ENCODE results near the gene C20orf202.

Gene C20orf202

DNA sequence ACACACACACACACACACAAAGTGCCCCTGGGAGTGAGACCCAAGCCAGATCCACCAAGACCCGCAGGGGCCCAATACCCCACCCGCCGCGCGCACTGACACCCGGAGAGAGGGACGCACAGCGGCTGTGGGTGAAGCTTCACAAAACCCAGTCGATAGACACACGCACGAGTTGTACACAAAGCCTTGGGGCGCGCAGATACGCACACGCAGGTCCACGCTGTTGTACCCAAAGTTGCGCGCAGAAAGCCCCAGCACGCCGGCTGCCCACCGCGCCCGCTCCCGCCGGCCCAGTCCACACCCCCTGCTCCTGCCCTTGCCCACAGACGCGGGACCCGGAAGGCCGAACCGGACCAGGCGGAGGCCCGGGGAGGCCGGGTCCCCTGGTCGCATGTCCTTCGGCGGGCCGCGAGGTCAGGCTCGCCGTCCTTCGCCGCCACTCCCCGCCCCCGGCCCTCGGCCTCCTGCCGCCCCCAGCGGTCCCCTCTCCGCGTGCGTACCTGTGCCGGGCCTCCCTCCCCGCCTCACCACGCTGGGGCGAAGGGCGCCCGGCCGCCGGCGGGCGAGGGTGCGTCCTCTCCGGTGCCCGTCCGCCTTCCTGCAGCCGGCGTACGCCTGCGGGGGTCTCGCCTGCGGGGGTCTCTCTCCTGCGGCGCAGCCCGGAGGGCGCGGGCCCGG lies 18.5 kb upstream of the C20orf202 start, which contains the start of gene TMEM74B:
TSS of gene TMEM74B (minus strand) at position 344 of the 678 bp plus-strand sequence. CDS start 1,180 bp downstream, outside the sequence.
- no peak for DNase-seq

DNA sequence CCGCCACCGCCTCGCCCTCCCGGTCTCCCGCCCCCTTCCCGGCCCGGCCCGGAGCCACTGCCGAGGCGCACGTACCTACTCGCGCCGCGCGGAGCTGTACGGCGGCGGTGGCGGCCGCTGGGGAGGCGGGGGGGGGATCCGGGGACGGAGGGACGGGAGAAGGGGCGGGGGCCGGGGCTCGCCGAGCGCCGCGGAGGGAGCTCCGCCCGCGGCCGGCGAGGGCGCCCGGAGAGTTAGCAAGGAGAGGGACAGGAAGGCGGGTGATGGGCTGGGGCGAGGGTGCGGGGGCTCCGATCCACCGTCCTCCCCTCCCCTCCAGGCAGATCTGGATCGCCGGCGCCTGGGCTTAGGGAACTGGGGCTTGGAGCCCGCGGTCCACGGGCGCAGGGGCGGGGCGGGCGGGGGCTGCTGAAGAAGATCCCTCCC lies 17.9 kb upstream of the C20orf202 start:
- no peak for DNase-seq

DNA sequence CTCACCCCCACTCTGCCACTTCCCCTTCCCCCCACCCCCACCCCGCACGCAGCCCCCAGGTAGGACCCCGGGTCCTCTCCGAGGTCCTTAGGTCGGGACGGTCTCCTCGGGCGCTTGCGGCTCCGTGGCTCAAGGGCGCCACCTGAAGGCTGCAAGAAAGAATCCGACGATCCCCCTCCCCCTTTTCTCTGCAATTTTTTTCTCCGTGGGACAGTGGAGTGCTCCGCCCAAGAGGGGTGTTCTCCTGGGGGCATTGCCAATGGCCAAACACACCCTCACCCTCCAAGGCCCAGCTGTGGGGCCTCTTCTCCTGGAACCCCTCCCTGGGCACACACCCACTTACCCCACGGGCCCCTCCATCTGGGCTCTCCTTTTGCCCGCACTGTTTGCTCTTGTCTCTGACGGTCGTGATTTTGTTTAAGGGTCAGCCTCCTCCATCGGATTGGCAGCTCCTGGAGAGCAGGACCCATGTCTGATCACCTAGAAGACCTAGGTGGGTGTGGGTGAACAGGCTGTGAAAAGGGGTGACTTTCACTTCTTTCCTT lies 17.4 kb upstream of the C20orf202 start:
- no peak for DNase-seq

DNA sequence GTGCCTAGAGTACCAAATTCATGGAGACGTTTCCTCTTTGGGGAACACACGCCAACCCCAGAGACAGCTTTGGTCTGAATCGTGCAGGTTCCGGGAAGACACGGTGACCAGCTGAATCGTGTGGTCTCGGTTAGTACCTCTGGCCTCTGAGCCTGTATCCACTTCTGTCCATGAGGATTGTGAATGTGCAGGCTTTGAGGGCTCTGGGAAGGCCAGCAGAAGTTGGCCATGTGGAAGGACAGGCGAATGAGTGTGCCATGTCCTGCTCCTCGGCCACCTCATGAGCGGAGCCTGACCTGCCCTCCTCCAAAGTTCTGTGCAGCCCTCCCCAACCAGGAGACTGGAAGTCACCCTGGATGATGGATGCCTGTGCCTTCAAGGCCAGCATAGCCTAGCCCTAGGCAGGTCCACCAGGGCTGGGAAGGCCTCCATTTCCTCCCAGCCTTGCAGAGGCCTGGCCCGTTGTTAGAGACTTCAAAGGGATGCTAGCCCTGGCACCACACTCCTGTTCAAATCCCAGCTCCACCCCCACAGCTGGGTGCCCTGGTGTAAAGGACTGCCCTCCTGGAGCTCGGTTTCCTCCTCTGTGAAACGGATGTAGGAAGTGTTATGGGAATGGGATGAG lies 16.8 kb upstream of the C20orf202 start:
- DNase-seq, result no peak

DNA sequence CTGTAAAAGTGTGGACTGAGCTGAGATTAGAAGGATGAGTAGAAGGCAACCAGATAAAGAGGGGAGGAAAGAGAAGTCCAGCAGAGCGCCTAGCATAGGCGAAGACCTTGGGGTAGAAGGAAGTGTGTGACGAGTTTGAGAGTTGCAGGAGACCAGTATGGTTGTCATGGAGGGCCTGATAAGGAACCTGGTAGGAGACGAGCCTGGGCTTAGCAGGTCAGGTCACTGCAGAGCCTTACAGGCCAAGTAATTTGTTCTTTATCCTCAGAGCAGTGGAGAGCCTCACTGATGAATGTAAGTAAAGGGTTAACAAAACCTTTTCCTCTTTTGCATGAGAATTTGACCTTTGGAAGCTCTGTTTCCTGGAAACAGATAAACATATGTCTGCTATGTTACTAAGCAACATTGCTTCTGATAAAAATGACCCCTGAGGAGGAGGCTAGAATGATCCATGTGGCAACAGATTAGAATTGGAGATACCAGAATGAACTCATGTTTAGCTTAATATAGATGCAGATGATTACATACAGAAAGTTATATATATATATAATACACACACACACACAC lies 15.6 kb upstream of the C20orf202 start:
- no peak for DNase-seq

DNA sequence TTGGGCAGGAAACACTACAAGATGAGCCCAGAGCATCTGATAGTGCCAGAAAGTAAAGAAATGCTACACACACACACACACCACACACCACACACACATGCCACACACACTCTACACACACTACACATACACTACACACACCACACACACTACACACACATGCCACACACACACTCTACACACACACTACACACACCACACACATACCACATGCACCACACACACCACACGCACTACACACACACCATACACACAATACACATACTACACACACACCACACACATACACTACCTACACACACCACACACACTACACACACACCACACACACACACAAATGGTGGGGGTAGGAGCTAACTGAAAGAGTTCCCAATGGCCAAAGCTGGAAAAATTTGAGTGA lies 14.9 kb upstream of the C20orf202 start:
- DNase-seq, result no peak

DNA sequence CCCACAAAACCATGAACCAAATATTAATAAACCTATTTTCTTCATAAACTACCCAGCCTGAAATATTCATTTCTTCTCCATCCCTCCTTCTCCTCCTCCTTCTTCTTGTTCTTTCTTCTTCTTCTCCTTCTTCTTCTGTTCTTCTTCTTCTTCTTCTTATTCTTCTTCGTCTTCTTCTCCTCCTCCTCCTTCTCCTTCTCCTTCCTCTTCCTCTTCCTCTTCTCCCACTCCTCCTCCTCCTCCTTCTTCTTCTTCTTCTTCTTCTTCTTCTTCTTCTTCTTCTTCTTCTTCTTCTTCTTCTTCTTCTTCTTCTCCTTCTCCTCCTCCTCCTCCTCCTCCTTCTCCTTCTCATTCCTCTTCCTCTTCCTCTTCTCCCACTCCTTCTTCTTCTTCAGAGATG lies 13.4 kb upstream of the C20orf202 start:
- DNase-seq, result no peak

DNA sequence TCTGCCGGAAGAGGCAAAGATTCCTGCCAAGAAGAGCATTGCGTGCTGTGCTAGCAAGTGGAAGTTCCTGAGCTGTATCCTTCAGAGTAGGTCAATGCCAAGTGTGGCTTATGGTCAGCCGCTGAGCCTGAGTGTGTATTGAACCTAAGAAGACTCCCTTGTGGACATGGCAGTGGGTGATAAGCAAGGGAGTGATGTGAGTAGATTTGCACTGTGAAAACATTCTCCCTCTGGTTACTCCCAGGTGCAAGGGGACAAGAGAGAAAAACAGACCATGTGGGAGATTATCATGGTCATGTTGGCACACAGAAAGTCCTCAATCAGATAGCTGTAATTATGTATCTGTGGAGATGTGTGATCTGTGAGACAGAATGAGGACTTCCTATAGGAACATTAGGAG lies 12.4 kb upstream of the C20orf202 start:
- DNase-seq, result no peak

DNA sequence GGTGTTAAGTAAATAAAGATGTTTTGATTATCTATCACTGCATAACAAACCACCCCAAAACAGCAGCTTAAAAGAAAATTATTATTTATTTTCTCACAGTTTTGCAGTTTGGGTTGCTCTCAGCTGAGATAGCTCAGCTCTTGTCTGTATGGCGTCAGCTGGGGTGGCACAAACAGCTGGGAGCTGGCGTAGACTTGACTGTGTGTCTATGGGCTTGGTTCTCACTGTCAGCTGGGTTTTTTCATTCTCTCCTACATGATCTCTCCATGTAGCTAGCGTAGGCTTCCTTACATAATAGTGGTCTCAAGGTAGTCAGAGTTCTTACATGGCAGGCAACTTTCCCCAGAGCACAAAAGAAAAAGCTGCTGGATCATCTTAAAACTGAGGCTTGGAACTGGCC lies 12.0 kb upstream of the C20orf202 start:
- no peak for DNase-seq

DNA sequence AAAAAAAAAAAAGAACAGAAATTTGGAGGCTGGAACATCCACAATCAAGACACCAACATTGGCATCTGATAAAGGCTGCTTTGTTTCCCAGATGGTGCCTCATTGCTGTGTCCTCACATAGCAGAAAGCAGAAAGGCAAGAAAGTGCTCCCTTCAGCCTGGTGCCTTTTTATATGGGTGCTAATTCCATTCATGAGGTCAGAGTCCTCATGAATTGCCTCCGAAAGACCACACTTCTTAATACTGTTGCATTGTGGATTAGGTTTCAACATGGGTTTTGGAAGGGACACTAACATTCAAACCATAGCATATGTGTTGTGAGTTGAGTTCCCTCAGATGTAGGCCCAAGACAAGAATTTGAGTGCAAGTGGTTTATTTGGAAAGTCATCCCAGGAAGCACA lies 8.0 kb upstream of the C20orf202 start:
- DNase-seq, result no peak

DNA sequence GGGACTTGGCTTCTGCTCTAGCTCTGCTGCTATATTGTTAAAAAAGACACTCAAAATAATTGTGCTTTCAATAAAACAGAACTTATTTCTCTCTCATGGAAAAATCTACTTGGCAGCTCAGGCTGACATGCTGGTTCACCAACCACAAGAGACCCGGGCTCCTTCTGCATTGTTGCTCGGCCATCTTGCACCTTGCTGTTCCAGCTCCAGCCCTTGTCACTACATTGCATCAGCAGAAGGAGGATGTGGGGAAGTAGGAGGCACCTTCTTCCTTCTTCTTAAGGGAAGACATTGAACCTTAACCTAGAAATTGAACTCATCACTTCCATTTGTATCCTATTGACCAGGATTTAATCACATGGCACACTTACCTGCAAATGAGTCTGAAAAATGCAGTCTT lies 6.6 kb upstream of the C20orf202 start:
- DNase-seq, result no peak

DNA sequence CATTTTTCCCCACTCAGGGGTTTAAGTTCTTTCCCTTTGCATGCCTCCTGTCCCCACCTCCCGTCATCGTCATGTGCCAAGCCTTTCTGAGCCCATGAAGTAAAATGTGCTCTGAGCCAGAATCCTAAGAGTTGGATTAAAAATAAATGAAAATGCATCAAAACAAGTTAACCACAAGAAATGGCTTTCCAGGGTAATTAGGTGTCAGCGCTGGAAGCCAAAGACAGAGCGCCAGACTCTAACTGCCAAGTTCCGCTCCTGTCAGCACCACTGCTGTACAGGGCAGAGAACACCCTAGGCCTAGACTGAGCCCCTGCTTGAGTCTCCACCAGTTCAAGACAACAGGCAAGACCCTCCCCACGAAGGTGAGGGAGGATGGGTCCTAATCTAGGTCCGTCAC lies 5.5 kb upstream of the C20orf202 start:
- no peak for DNase-seq

DNA sequence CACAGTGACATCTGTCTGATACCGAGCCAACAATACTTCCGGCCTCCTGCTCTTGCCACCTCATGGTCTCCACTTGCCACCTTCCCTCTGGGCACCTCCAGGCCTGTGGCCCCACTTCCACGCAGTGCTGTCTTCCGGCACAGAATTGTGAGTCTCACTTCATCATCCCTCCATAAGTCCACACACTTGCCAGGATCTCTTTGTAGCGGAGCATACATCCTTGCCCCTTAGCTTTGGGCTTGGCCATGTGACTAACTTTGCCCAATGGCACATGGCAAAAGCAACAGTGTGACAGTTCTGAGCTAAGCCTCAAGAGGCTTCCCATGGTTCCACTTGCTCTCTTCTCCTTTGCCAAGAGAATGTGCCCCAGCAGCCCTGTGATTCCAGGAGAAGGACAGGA lies 4.5 kb upstream of the C20orf202 start:
- no peak for DNase-seq

DNA sequence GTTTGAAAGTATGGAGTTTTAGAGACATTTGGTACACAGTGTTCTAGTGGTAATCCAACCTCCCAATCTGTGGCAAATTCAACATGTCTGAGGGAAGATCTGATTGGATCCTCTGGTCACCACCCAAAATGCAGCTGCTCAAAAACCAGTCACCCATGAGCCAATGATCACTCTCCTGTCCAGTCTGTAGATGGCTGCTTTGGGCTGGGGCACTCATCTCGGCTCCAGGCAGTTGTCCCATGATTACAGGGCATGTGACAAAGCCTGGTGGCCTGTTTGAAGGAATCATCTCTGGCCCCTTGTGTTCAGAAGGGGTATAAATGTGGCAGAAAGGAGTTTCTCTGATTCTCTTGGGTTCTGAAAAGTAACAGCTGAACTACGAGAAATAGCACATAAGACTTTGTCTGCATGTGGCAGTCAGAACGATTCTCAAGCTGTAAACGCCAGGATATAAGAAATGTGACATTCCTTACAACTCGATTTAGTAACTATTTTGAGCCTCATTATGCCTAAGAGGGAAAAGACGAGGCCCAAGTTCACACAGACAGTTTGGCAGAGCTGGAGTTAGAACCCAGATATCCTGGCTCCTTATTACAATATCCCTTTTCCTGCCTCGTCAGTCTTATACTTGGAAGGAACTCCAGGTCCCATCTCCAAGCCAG lies 3.9 kb upstream of the C20orf202 start:
- no peak for DNase-seq

DNA sequence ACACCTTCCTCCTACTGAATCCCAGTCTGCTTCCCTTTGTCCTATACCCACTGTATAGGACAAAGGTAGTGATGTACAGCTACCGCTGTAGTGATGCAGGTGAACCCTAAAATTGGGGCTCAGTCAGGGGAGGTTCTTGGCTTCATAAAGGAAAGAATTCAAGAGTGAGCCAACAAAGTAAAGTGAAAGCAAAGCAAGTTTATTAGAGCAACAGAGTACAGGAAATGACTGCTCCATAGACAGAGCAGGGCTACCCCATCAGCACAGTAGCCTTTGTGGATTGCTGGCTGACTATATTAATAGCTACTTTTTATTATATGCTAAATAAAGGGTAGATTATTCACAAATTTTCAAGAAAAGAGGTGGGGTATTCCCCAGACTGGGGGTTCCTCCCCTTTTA lies 3.3 kb upstream of the C20orf202 start:
- DNase-seq, result no peak

DNA sequence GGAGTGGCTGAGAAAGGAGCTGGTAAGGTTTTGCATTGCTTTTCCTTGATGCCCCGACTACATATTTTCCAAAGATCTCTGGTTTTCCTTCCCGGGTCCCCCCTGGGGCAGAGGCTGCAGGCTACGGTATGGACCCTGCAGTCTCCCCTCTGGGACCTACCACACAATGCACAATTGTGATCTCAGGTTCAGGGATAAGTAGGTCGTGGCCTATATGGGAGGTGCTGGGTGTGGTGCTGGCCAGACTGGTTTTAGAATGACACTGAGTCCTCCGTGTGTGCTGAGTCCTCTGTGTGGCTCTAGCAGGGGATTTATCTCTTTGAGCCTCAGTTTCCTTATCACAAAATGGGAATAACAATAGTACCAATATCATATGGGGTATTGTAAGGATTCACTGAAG lies 376 bp downstream of the C20orf202 start:
- no peak for DNase-seq

DNA sequence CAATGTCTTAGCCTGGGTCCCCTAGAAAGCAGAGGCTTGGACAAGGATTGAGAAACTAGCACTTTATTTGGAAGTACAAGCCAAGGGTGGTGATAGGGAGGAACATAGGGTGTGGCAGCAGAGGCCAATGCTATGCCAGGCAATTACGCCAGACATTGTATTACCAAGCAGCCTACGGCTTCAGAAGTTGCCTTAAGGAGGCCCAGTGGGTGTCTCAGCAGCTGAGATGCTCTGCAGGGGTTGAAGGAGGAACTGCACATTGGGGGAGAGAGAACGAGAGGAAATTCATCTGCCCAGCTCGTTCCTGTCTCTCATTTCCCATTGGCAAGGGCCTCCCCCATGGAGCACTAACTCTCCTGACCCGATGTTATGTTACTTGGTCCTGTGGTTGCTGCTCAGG lies 859 bp downstream of the C20orf202 start:
- no peak for DNase-seq

DNA sequence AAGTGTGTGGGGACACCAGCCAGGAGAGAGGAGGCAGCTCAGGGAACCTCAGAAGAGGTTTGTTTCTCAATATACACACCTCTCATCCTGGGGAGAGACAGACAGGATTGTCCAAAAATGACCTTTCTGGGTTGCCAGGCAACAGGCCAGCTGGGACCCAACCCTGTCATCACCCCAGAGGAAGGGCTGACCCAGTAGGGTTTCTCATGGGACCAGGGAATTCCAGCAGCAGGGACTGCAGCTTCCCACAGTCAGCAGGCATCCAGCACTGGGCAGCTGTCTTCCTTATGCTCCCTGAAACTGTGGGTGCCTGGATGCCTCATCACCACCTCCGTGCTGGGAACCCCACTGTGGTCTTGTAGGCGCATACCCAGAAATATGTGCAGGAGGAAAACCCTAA lies 1.3 kb downstream of the C20orf202 start:
- no peak for DNase-seq

DNA sequence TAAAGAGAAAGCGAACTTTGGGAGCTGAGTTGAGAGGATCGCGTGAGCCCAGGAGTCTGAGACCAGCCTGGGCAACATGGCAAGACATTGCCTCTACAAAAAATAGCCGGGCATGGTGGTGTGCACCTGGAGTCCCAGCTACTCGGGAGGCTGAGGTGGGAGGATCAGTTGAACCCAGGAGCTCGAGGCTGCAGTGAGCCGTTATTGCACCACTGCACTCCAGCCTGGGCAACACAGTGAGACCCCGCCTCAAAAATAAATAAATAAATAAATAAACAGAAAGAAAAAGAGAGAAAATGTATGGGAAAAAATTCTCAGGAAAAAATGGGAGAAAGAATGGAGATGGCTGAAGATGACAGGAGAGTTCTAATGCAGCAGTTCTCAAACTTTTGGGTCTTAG lies 2.5 kb downstream of the C20orf202 start:
- no peak for DNase-seq

DNA sequence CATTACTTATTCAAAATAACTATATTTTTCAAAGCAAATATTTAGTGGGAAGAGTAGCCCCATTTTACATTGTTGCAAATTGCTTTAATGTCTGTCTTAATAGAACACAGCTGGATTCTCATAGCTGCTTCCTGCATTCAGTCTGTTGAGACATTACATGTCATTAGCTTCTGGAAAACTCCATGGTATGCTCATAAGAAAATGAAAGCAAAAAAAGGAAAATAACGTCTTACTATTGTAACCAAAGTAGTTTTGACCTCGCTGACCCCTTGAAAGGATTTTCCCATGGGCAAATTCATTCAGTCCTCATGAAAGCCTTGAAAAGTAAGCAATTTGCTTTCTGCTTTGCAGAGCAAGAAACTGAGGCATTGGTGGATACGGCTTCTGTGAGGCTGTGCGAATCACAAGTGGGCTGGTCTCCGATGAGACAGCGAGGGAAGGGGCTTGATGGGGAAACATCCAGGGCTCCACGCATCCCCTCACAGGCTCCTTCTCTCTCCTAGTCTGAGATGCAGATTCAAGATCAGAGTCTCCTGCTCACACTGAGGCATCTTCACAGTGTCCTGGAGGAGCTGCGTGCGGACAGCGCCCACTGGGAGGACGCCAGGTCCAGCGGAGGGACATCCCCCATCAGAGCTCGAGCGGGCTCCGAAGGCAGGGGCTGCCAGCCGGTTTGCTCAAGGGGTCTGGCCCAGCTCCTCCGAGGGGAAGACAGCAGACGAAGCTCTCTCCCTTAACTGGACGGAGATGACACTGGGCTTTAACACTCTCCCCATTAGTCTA lies 3.3 kb downstream of the C20orf202 start:
- DNase-seq, result no peak

DNA sequence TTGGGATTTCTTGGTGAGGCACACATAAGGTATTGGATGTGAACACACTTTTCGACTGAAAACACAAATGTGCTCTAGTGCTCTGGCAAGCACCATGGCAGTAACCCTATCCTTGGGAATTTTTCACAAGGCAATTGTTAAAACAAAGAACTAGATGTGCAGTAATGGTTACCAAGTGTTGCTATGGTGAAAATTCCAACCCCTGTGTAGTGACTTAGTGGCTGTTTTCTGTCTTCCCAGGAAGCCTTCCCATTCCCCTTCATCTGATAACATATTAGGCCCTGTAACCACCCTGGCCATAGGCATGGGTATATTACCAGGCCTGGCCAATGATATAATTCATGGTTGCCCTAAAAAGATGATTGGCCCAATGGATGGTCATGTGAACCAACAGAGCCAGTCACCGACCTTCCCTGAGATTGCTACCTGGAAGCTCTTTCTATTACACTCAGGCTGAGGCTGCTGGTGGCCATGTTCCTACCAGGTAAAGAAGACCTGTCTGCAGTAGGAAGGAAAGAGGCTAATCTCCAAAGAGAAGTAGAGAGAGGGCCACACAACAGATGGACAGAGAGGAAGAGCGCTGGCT lies 4.1 kb downstream of the C20orf202 start:
- no peak for DNase-seq
